GM18508 (cell line): Measurements from ENCODE around the gene PEX11A.

ENCODE experiments used
- ATAC-seq: cut with Tn5 transposase; IDR thresholded peaks from one replicate; pipeline ENCODE4 v1.9.1; 2021; ENCODE audit warnings: moderate number of reproducible peaks; ENCODE audit not compliant: insufficient read depth, unreplicated experiment

The PEX11A gene

DNA sequence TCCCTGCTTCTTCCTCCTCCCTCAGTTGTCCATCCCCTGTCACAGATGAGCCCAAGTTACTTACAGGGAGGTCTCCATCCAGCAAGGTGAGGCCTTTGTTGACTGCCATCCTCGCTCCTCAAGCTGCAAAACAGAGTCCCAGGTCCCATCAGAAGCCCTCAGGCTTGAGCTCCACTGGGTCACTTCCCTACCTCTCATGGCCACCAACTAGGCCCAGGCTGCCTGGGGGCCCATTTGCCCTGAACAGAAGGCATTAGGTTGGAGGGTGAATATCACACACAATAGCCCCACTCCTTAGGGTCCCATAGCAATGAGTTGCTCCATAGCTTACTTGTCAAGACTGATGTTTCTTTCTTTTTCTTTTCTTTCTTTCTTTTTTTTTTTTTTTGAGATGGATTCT is 13.2 kb downstream of the PEX11A start:
- ATAC-seq: no peak

DNA sequence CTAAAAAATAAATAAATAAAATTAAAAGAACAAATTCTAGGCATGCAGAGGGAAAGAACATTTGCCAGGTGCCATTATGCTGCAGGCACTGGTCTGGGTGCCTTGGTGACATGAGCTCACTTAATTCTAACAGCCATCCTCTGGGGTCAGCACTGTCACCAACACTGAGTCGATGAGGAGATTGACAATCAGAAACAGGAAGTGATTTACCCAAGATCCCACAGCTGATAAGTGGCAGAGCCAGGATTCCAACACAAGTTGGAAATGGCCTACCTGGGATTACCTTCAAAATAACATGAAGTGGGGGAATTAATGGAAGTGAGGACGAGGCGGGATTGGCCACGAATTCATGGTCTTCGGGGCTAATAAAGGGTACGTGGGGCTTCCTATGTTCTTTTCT is 14.9 kb downstream of the PEX11A start:
- no peak for ATAC-seq

DNA sequence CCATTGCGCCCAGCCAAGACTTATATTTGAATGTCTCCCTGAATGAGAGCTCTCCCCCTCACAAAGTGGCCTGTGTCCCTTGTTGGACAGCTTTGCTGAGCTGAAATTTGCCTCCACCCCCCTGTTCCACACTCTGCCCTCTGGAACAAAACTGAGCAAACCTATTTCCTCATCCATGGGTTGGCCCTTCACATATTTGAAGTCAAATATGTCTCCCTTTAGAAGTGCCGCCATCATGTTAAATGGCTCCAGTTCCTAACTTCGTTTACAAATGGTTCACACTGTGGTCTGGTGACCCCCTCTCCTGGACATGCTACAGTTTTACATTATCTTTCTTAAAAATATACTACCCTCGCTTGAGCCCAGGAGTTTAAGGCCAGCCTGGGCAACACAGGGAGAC is 16.0 kb downstream of the PEX11A start:
- no peak for ATAC-seq

DNA sequence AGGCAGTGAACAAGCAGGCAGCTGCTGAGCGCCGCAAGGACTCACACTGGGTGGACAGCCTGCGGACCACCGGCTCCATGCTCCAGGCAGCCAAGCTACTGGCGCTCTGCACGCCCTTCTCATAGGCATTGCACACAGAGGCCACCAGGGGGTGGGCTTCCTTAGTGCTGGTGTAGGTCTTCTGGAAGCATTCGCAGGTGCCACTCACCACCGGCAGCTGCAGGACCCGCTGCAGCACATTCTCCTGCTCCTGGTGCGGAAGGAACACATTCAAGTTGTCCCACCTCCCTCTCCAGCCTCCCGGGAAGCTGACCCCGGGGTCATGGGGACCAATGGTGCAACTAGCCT is 17.4 kb downstream of the PEX11A start:
- ATAC-seq: no peak

GRCh38 chr15:89672221-89673164 is 18.1 kb downstream of the PEX11A start:
- ATAC-seq: no peak

DNA sequence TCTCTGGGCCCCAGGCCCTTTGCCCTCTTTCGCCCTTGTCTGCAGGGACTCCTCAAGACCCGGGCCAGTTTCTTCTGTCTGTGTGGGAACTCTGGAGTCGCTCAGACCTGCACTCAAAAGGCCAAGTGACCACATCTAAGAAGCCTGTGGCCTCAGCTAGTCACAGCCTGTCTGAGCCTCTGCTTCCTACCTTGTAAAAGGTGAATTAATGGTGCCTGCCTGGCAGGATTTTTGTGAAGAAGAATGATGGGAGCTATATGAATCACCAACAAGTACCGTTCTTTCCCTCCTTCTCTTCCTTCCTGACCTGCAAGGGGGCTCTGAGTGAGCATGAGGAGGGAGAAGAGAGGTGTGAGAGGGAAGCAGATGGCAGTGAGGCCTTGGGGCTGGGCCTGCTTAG is 18.9 kb downstream of the PEX11A start:
- ATAC-seq: no peak

DNA sequence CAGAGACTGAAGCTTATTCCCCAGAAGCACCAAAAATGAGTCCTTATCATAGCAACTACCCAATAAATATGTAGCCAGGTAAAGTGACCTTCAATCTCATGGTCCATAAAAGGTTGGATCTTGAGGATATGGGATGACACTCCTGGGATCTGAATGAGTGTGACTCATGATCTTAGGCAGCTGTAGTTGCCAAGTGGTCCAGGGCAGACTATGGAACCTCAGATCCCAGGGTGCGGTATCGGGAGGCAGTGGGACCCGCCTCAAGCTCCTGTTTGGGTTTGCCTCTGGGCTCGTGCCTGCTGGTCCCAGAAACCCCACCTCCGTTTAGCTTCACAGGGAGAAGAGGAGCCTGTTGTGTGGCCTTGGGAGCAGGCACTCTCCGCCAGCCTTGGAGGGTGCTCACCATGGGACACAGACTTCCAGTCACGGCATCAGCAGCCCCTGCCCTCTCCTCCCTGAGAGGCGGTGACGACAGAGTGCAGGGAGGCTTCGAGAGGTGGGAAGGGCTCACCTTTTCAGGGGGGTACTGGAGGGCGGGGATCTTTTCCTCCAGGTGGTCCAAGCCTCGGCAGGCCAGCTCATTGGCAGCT is 19.5 kb downstream of the PEX11A start:
- ATAC-seq: no peak

- ATAC-seq: no peak
These were observed 20.6 kb downstream of the PEX11A start for GRCh38 chr15:89669941-89670340.

- ATAC-seq: no peak
These were observed 21.2 kb downstream of the PEX11A start for GRCh38 chr15:89669309-89669865.

GRCh38 chr15:89668171-89668570 is 22.4 kb downstream of the PEX11A start:
- no peak for ATAC-seq

GRCh38 chr15:89667706-89667960 is 22.9 kb downstream of the PEX11A start:
- no peak for ATAC-seq

- ATAC-seq: no peak
These were observed 23.5 kb downstream of the PEX11A start for GRCh38 chr15:89666858-89667705.

- ATAC-seq: no peak
These were observed 24.2 kb downstream of the PEX11A start for GRCh38 chr15:89666184-89666857.

GRCh38 chr15:89665449-89666181 is 24.9 kb downstream of the PEX11A start:
- no peak for ATAC-seq

DNA sequence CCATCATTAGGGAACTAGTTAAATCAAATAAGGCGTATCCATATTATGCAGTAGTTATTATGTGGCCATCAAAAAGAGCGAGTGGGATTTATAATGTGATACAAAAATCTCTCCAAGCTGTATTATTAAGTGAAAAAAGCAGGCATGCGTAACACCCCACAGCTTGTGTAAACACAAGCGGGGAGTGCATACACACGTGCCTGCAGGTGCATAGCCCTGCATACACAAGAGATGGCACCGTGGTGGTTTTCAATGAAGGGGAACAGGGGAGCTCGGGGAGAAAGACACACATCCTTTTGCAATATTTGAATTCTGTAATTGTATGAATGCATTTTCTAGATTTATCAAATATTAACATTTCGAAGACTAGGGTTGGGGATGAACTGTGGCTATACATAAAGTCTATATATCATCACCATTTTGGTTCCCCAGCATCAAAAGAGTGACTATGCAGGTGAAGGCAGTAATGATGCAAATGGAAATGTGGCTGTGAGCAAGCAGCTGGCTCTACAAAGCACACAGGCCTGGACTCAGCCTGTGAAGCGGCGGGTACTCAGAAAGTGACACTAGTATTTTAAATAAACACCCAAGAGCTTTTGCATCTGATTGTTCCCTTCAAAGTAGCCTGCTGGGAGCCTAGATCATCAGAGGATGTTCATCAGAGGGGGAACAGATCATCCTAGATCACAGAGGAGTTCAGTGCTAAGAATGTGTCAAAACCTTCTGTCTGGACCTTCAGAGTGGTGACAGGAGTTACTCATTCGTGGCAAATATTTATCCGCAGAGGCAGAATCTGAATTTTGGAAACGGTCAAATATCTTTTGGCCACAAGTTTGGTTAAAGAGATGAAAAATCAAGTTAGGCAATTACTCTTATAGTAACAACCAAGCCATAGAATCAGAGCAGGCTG is 25.9 kb downstream of the PEX11A start:
- no peak for ATAC-seq

DNA sequence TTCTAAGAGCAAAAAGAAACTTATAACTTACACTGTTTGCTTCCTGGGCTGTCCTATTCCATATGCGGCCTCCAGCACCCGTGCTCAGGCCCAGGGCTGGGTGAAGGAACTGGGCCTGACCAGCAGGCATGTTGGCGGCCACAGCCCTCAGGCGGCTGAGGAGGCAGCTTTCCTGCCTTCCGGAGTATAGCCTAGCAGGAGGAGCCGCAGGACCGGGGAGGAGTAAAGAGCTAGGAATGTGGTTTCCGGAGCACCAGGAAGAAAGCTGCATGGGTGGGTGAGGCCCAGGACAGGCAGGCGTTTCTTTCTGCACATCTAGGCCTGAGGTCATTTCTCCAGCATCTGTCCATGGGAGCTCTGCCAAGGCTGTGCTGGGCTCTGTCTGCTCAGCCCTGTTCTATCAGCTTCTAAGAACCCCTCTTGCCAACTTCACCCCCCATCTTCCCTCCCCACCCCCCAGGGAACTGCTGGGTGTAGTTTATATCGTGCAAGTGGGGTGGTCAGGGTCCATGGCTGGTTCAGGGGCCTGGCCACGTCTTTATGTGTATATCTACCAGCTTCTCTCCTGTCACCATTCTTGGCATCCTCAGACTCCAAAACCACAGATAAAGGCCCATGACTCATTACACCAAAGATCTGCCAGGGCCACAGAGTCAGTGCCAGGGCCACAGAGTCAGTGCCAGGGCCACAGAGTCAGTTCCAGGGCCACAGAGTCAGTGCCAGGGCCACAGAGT is 27.5 kb downstream of the PEX11A start:
- no peak for ATAC-seq

- no peak for ATAC-seq
These were observed 30.0 kb downstream of the PEX11A start for GRCh38 chr15:89660556-89660955.

GRCh38 chr15:89659295-89659694 is 31.3 kb downstream of the PEX11A start:
- ATAC-seq: no peak
